Subcutaneous abdominal adipose tissue (tissue), 5 donors: ENCODE results near the gene SPSB2.

ENCODE experiments used
- H3K27ac ChIP-seq: one replicate; pipeline ENCODE4 v1.7.0; 2013; ENCODE audit warnings: low read depth, mild to moderate bottlenecking, inconsistent platforms, low read length, moderate library complexity
- H3K27me3 ChIP-seq, 5 donors: one replicate each; pipeline ENCODE4 v1.7.0; 2013; ENCODE audit warnings: low read length in 5 of 5, inconsistent platforms in 1 of 5; ENCODE audit not compliant: control insufficient read depth in 5 of 5, insufficient read depth in 4 of 5
- H3K36me3 ChIP-seq, 5 donors: one replicate each; pipeline ENCODE4 v1.7.0; 2013; ENCODE audit warnings: low read length in 5 of 5; ENCODE audit not compliant: control insufficient read depth in 5 of 5, insufficient read depth in 5 of 5
- H3K4me1 ChIP-seq, 5 donors: one replicate each; pipeline ENCODE4 v1.7.0; 2013; ENCODE audit warnings: low read length in 5 of 5, mild to moderate bottlenecking in 3 of 5, moderate library complexity in 1 of 5; ENCODE audit not compliant: control insufficient read depth in 5 of 5, insufficient read depth in 5 of 5
- H3K4me3 ChIP-seq, 5 donors: one replicate each; pipeline ENCODE4 v1.7.0; 2013; ENCODE audit warnings: low read length in 5 of 5, low read depth in 1 of 5
- H3K9ac ChIP-seq, 5 donors: one replicate each; pipeline ENCODE4 v1.7.0; 2013; ENCODE audit warnings: low read length in 5 of 5, mild to moderate bottlenecking in 4 of 5, moderate library complexity in 3 of 5
- H3K9me3 ChIP-seq, 5 donors: one replicate each; pipeline ENCODE4 v1.7.0; 2013; ENCODE audit warnings: low read length in 5 of 5; ENCODE audit not compliant: control insufficient read depth in 5 of 5
- donor health status: healthy.
- donor health status: healthy.
- donor health status: healthy.
- donor health status: healthy.
- donor health status: healthy.

The SPSB2 gene

GRCh38 chr12:6842075-6842474, 31.0 kb downstream of the SPSB2 start:
- Histone ChIP-seq H3K27me3 (peaks cover 0 to 17% (median 9%) of the 10 kb centered on the region in 5 donors), H3K9me3 (no peaks in the 10 kb centered on the region), H3K36me3 (peaks cover 0 to 27% (median 13%) of the 10 kb centered on the region in 5 donors), H3K9ac (no peak overlapping the region), H3K27ac (no peak overlapping the region), H3K4me3 (no peak overlapping the region), H3K4me1 (no peaks in the 10 kb centered on the region)

- H3K27ac ChIP-seq = no peak within 1 kb of the TSS
- H3K4me1 ChIP-seq = no peaks in the 10 kb centered on the region
- H3K27me3 ChIP-seq = peaks cover 0 to 17% (median 9%) of the 10 kb centered on the region in 5 donors
- H3K36me3 ChIP-seq = peaks cover 0 to 27% (median 11%) of the 10 kb centered on the region in 5 donors
- no peak within 1 kb of the TSS for H3K9ac ChIP-seq
- H3K4me3 ChIP-seq = no peak within 1 kb of the TSS
- H3K9me3 ChIP-seq = no peaks in the 10 kb centered on the region
Measured at GRCh38 chr12:6840761-6841515, 32.2 kb downstream of the SPSB2 start, which contains the start of gene GNB3. GNB3 (plus strand) TSS chr12:6840925; CDS start chr12:6841288, 363 bp downstream.

DNA sequence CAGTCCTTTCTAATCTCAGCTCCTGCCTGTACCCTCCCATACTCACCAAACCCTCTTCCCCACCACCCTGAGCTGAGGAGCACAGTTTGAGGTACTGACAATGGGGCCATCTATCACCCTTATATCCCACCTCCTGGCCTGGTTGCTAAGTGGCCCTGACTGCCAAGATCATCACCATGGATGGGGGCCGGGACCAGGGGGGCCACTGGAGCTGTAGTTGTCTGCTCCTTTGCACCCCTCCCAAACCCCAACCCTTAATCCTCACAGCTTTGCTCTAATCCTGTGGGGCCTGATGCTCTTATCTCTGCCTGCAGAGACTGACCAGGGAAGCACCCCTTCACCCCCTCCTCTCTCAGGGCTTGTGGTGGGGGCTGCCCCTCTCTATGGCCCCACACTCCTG, 32.8 kb downstream of the SPSB2 start:
- no peaks in the 10 kb centered on the region for H3K9me3 ChIP-seq
- H3K27me3 ChIP-seq = peaks cover 0 to 17% (median 9%) of the 10 kb centered on the region in 5 donors
- peaks cover 0 to 2% (median 0%) of the 10 kb centered on the region in 5 donors for H3K4me1 ChIP-seq
- no peak overlapping the region for H3K27ac ChIP-seq
- H3K36me3 ChIP-seq = peaks cover 0 to 21% (median 11%) of the 10 kb centered on the region in 5 donors
- no peak overlapping the region for H3K4me3 ChIP-seq
- H3K9ac ChIP-seq = no peak overlapping the region

DNA sequence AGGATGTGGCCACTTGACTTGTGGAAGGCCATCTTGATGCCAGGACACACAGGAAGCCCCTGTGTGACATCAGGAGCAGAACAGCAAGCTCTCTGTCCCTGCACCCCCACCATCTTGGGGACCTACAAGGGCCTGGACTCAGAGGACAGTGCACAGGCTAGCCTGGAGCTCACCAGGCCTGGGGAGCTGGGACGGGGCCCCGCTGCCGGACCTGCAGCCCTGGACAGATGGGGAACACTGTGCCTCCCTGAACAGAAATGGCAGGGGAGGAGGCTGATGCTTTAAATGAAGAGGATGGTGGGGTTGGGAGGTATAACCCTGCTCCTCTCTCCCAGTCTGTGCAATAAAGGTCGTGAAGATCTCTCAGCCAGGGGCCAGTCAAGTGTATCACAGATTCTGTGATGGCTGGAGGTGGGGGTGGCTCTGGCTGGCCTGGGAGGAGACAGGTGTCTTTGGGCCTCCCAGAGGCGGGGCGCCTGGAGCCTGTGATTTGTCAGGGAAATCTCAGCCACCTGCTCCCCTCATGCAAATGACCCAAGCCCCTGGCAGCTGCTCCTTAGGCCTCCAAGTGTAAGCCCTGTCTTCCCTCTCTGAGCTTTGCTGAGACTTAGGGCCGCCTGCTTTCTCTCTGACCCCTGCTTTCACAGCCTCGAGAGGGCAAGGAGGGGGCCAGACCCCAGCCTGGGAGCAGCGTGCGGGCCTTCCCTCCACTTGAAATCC, 33.5 kb downstream of the SPSB2 start:
- peaks cover 0 to 2% (median 0%) of the 10 kb centered on the region in 5 donors for H3K4me1 ChIP-seq
- H3K9me3 ChIP-seq = no peaks in the 10 kb centered on the region
- H3K4me3 ChIP-seq = no peak overlapping the region
- H3K27ac ChIP-seq = no peak overlapping the region
- H3K9ac ChIP-seq = no peak overlapping the region
- H3K36me3 ChIP-seq = peaks cover 0 to 20% (median 11%) of the 10 kb centered on the region in 5 donors
- peaks cover 0 to 13% (median 9%) of the 10 kb centered on the region in 5 donors for H3K27me3 ChIP-seq

DNA sequence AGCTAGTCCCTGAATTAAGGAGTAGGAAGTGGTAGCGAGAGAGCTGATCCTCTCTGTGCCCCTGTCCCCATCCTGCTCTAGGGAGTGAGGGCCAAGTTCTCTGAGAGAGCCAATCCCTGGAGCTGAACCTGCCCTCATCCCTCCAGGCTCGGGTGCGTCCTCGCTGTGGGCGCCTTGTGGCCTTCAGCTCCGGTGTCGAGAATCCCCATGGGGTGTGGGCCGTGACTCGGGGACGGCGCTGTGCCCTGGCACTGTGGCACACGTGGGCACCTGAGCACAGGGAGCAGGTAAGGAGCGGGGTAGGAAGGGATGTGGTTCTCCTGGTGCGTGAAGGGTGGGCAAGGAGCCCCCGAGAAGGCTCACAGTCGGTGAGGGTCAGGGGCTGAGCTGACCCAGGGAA, 34.2 kb downstream of the SPSB2 start:
- Histone ChIP-seq H3K27me3 (peaks cover 0 to 11% (median 9%) of the 10 kb centered on the region in 5 donors), H3K4me1 (peaks cover 0 to 2% (median 0%) of the 10 kb centered on the region in 5 donors), H3K36me3 (peaks cover 0 to 20% (median 11%) of the 10 kb centered on the region in 5 donors), H3K9ac (no peak overlapping the region), H3K4me3 (no peak overlapping the region), H3K27ac (no peak overlapping the region), H3K9me3 (no peaks in the 10 kb centered on the region)

DNA sequence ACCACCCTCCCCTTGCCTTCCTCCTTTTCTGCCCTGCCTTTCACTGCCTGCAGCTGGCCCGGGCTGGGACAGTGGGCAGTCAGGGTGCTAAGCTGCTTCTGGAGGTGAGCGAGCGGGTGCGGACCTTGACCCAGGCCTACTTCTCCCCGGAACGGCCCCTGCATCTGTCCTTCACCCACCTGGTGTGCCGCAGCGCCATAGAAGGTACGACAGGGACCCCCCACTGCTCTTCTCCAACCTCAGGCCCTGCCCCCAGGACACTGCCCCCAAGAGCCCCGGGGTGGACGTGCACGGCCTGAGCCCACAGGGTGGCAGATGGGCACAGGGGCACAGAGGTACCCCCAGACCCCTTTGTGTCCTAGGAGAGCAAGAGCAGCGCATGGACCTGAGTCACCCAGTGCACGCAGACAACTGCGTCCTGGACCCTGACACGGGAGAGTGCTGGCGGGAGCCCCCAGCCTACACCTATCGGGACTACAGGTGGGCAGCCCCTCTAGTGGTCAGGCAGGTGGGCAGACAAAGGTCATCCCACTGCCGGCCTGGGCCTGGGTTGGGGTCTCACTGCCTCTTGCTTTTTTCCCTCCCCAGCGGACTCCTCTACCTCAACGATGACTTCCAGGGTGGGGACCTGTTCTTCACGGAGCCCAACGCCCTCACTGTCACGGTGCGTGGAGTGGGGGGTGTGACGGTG, 35.6 kb downstream of the SPSB2 start:
- Histone ChIP-seq H3K4me1 (peaks cover 0 to 2% (median 0%) of the 10 kb centered on the region in 5 donors), H3K36me3 (peaks cover 0 to 20% (median 11%) of the 10 kb centered on the region in 5 donors), H3K9ac (no peak overlapping the region), H3K4me3 (no peak overlapping the region), H3K9me3 (no peaks in the 10 kb centered on the region), H3K27ac (no peak overlapping the region), H3K27me3 (peaks cover 0 to 4% (median 0%) of the 10 kb centered on the region in 5 donors)

GRCh38 chr12:6836851-6837250, 36.3 kb downstream of the SPSB2 start:
- H3K27ac ChIP-seq = no peak overlapping the region
- no peak overlapping the region for H3K4me3 ChIP-seq
- no peaks in the 10 kb centered on the region for H3K9me3 ChIP-seq
- H3K36me3 ChIP-seq = peaks cover 0 to 20% (median 11%) of the 10 kb centered on the region in 5 donors
- peaks cover 0 to 2% (median 0%) of the 10 kb centered on the region in 5 donors for H3K4me1 ChIP-seq
- no peak overlapping the region for H3K9ac ChIP-seq
- H3K27me3 ChIP-seq = peaks cover 0 to 2% (median 0%) of the 10 kb centered on the region in 5 donors

GRCh38 chr12:6834873-6835272, 38.2 kb downstream of the SPSB2 start:
- Histone ChIP-seq H3K4me3 (no peak overlapping the region), H3K27ac (no peak overlapping the region), H3K36me3 (peaks cover 0 to 20% (median 11%) of the 10 kb centered on the region in 5 donors), H3K9ac (no peak overlapping the region), H3K4me1 (peaks cover 0 to 8% (median under 1%) of the 10 kb centered on the region in 5 donors), H3K27me3 (peaks cover under 1 to 10% (median 3%) of the 10 kb centered on the region in 5 donors), H3K9me3 (no peaks in the 10 kb centered on the region)

- no peak overlapping the region for H3K9ac ChIP-seq
- no peaks in the 10 kb centered on the region for H3K9me3 ChIP-seq
- H3K4me1 ChIP-seq = peaks cover 2 to 12% (median 5%) of the 10 kb centered on the region in 5 donors
- H3K4me3 ChIP-seq = no peak overlapping the region
- H3K27me3 ChIP-seq = peaks cover 7 to 16% (median 8%) of the 10 kb centered on the region in 5 donors
- no peak overlapping the region for H3K27ac ChIP-seq
- peaks cover 0 to 16% (median 10%) of the 10 kb centered on the region in 5 donors for H3K36me3 ChIP-seq
Measured at GRCh38 chr12:6834254-6834653, 38.8 kb downstream of the SPSB2 start.
